ENCODE results near the gene POU6F2. TPM values are rescaled to one million over a fixed set of nuclear protein-coding genes. Genes with fewer than 3 reads are reported as not detected.

Gene POU6F2
- total RNA-seq, 2 experiments from 2014 or later, result not detected

GRCh38 chr7:39197831-39198230 is 220.1 kb downstream of the POU6F2 start:
- no peaks in the 10 kb centered on the region for H3K4me1 Mint-ChIP-seq (ENCODE audit: low read depth)
- ChIA-PET POLR2A (no interaction called here), CTCF (no interaction called here)
- no peak for TF ChIP-seq CTCF (IDR thresholded peaks at IDR 0.05)
- no peak overlapping the region for H3K4me3 Mint-ChIP-seq
- no peaks in the 10 kb centered on the region for H3K9me3 Mint-ChIP-seq
- DNase-seq (no peak), ATAC-seq (no peak)
- no peak overlapping the region for H3K27ac Mint-ChIP-seq
- no peaks in the 10 kb centered on the region for H3K27me3 Mint-ChIP-seq
- H3K36me3 Mint-ChIP-seq (ENCODE audit: low read depth), result no peaks in the 10 kb centered on the region
- intact Hi-C loops (cut with micrococcal nuclease), result no loop called here

- H3K4me1 Mint-ChIP-seq (ENCODE audit: low read depth), result no peaks in the 10 kb centered on the region
- no peaks in the 10 kb centered on the region for H3K27me3 Mint-ChIP-seq
- H3K9me3 Mint-ChIP-seq, result no peaks in the 10 kb centered on the region
- CTCF ChIA-PET, result no interaction called here
- DNase-seq (no peak), ATAC-seq (no peak)
- no peak overlapping the region for H3K27ac Mint-ChIP-seq
- no peak overlapping the region for H3K4me3 Mint-ChIP-seq
- no peak for TF ChIP-seq CTCF (IDR thresholded peaks at IDR 0.05)
- intact Hi-C loops (cut with micrococcal nuclease), result no loop called here
- no peaks in the 10 kb centered on the region for H3K36me3 Mint-ChIP-seq (ENCODE audit: low read depth)
- POLR2A ChIA-PET, result interaction anchor here (0.6 kb wide), 1 partner anchor 12 kb away, joined by 3 read pairs; no protein-coding TSS in a partner anchor
Observed at GRCh38 chr7:39198556-39198955, 220.8 kb downstream of the POU6F2 start.

GRCh38 chr7:39199006-39199405 is 221.3 kb downstream of the POU6F2 start:
- intact Hi-C loops (cut with micrococcal nuclease), result no loop called here
- ChIA-PET POLR2A (interaction anchor here (0.6 kb wide), 1 partner anchor 12 kb away, joined by 3 read pairs; no protein-coding TSS in a partner anchor), CTCF (no interaction called here)
- Mint-ChIP-seq H3K27me3 (no peaks in the 10 kb centered on the region), H3K4me1 (ENCODE audit: low read depth) (no peaks in the 10 kb centered on the region), H3K9me3 (no peaks in the 10 kb centered on the region), H3K4me3 (no peak overlapping the region), H3K27ac (no peak overlapping the region), H3K36me3 (ENCODE audit: low read depth) (no peaks in the 10 kb centered on the region)
- DNase-seq (no peak), ATAC-seq (no peak)
- TF ChIP-seq CTCF (IDR thresholded peaks at IDR 0.05), result no peak

GRCh38 chr7:39199951-39200350 is 222.2 kb downstream of the POU6F2 start:
- no peaks in the 10 kb centered on the region for H3K4me1 Mint-ChIP-seq (ENCODE audit: low read depth)
- H3K4me3 Mint-ChIP-seq, result no peak overlapping the region
- no peak for ATAC-seq
- TF ChIP-seq CTCF (IDR thresholded peaks at IDR 0.05), result no peak
- H3K27me3 Mint-ChIP-seq, result no peaks in the 10 kb centered on the region
- H3K27ac Mint-ChIP-seq, result no peak overlapping the region
- H3K9me3 Mint-ChIP-seq, result no peaks in the 10 kb centered on the region
- DNase-seq, result no peak
- POLR2A ChIA-PET, result no interaction called here
- CTCF ChIA-PET, result no interaction called here
- H3K36me3 Mint-ChIP-seq (ENCODE audit: low read depth), result no peaks in the 10 kb centered on the region
- intact Hi-C loops (cut with micrococcal nuclease), result no loop called here

- Mint-ChIP-seq H3K9me3 (no peaks in the 10 kb centered on the region), H3K4me3 (no peak overlapping the region), H3K36me3 (ENCODE audit: low read depth) (no peaks in the 10 kb centered on the region), H3K27ac (no peak overlapping the region), H3K27me3 (no peaks in the 10 kb centered on the region), H3K4me1 (ENCODE audit: low read depth) (no peaks in the 10 kb centered on the region)
- TF ChIP-seq CTCF (IDR thresholded peaks at IDR 0.05), result no peak
- no peak for ATAC-seq
- intact Hi-C loops (cut with micrococcal nuclease), result no loop called here
- no peak for DNase-seq
- POLR2A ChIA-PET, result no interaction called here
- CTCF ChIA-PET, result no interaction called here
Observed at GRCh38 chr7:39202041-39202440, 224.3 kb downstream of the POU6F2 start.
